Left cardiac atrium (tissue), 4 donors: ENCODE data around the gene SCNN1A. TPM values are rescaled to one million over a fixed set of nuclear protein-coding genes. Genes with fewer than 3 reads are reported as not detected.
A peak's percentile ranks its signal among the peaks of the same experiment; 100 is the strongest.

Experiments used
- ATAC-seq, 2 donors: fragments of 200-7000 bp; cut with Tn5 transposase; one replicate each; pipeline ENCODE4 v1.9.1; 2020; ENCODE audit warnings: mild to moderate bottlenecking in 2 of 2, moderate library complexity in 2 of 2
- DNase-seq: peaks from one replicate; pipeline ENCODE4 v3.0.0-alpha.2; 2020
- intact Hi-C, 2 donors: fragments of 100-400 bp; cut with DNase I; formaldehyde crosslinking; loops; one replicate each; pipeline versions ENCODE4 v1.14.1 to v1.15.1; 2022 to 2023
- total RNA-seq, 2 donors: library from RNA; stranded (reverse); fragmentation: NEBNext Ultra II Directional; extraction: Animal tissue kit (Norgen Biotek cat#: 25700); gene quantifications; one replicate each; pipeline ENCODE4 v1.2.1, GENCODE V29; 2021
- donor health status: DM: no; HTN: yes; CAD: no.
- donor health status: DM: no; HTN: yes; CAD: no; lungs with severe emphysema.
- donor health status: DM: yes; HTN: yes; CAD: no.
- donor health status: Dilated cardiomyopathy.

The SCNN1A gene
- total RNA-seq, 2 donors from 2014 or later = 0.85 to 3.5 TPM

DNA sequence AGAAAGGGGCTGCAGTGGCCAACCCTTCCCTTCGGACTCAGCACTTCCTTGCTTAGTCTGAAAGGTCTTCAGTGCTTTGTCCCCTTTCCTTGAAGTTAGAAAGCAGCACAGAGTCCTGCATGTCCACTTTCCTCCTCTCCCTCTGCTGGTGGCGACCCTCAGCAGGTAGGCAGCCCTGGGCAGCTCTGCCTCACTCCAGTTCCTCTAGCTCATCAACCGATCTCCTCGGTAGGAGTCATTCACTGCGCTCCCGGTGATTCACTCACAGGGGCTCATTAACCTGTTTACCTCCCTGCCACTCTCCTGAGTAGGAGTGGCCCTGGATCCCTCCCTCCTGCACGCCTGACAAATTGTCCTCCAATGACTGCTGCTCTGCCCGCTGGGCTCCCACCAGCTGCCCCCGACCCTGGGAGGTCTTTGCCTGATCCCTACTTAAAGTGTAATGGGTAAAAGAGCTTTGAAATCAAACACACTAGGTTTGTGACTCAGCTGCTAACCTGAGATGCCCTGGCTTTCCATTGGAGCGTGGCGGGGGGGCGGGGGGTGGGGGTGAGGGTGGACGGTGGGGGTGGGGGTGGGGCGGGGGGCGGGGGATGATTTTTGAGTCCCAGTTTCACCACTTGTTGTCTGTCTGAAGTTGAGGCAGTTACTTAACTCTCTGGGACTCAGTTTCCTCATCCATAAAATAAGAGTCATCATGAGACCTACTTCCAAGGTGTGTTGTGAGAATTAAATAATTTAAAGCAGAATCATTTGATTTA, 4.2 kb downstream of the SCNN1A start:
- ATAC-seq = peak in 1 of 2 donors; percentile 74
- DNase-seq = peak; percentile 25
- intact Hi-C loops = no loop called here

DNA sequence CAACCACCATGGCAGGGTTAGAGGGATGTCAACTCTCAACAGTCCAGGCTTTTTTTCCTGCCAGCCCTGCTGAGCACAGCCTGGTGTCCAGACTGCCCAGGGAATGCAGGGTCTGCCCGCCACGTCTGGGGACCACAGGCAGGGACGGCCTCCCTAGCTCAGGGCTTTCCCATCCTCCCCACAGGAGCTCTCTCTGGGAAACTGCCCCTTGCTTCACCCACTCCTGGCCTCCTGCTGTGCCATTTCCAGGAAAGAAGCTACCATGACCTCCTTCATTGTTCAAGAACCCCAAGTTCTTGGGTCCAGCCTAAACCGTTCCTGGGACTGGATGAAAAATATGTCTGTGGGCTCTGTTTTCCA, 4.8 kb downstream of the SCNN1A start:
- DNase-seq (peak; percentile 10), ATAC-seq (no peak)
- intact Hi-C loops = no loop called here

DNA sequence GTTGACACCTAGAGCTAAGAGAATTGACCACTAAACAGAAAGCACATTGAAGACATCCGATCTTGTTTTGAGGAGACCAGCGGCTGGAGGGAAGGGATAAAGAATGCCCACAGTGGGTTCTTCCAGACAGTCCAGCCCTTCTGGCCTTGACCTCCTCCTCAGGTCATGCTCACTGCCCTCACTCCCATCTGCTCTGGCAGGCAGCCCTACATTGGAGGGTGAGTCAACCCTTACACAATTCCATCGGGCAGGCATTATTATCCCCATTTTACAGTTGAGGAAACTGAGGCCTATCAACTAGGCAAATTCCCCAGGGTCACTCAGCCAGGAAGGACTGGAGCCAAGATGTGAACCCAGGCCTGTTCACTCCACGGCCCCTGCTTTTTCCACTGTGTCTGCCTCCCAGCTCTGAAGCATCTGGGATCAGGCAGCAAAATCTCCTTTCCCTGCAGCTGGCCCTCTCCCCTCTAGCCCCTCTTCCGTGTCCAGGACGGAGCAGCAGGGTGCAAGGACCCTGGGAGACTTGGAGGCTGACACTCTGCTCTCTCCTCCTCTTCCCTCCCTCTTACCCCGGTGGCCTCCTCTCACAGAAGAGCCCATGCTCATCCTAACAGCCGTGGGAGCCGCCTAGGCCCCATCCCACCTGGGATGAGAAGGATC, 5.3 kb downstream of the SCNN1A start:
- ATAC-seq (peak in 1 of 2 donors; percentile 35), DNase-seq (peak; percentile 6)
- intact Hi-C loops = no loop called here

DNA sequence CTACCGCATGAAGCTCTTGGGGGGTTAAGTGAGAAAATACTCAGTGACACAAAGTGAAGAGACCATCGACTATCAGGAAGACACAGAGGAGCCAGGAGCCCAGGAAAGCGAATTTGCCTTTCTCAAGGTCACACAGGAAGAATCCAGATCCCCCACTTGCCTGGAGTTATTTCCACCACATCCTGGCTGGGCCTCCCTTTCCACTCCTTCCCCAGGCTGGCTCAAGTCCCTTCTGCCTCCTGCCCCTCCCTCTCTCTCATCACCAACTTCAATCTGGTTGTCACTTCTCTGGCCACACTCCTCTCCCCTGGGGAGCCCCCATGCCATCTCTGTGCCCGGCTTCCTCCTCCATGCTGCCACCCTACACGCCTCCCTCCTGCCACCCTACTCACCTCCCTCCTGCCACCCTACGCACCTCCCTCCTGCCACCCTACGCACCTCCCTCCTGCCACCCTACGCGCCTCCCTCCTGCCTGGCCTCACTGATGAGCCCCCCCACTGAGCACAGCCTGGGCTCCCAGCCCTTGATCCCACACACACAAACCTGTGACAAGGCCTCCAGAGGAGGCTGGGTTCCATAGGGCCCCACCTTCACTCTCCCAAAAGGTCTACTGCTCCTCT, 6.3 kb downstream of the SCNN1A start:
- intact Hi-C loops = no loop called here
- ATAC-seq (no peak), DNase-seq (no peak)

DNA sequence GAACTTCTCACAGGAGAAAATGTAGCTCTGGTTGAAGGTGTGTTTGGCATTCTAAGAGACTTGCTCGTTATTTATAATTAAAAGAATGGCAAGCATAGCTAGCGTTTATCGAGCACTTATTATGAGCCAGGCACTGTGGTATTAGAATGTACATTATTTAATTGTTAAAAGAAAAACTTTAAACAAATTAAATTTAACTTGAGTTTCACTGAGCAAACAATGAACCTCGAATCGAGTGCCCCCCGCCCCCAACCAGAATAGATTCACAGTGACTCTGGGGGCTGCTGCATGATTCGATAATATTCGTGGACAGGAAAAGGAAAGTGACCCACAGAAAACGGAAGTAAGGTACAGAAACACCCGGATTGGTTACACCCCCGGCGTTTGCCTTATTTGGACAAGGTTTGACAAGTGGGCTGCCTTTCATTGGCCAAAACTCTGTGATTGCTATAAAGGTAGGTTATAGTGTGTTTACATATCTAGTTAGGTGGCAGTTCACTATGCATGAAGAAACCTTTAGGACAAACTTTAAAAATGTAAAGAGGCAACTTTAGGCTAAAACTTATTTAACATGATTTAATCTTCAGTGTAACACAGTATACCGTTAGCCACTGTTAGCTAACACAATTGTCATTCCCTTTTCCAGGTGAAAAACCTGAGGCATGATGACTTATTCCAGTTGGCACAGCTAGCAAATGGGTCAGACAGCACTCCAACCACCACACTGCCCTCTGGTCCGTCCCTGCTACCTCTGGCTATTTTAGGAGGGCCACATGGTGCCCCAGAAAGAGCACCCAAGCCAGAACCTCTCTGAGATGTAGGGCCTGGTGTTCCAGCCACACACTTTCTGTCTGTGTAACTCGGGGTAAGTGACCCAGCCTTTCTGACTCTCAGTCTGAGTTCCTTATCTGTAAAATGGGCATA, 7.1 kb downstream of the SCNN1A start:
- intact Hi-C loops = no loop called here
- no peak for ATAC-seq
- peak; percentile 5 for DNase-seq

DNA sequence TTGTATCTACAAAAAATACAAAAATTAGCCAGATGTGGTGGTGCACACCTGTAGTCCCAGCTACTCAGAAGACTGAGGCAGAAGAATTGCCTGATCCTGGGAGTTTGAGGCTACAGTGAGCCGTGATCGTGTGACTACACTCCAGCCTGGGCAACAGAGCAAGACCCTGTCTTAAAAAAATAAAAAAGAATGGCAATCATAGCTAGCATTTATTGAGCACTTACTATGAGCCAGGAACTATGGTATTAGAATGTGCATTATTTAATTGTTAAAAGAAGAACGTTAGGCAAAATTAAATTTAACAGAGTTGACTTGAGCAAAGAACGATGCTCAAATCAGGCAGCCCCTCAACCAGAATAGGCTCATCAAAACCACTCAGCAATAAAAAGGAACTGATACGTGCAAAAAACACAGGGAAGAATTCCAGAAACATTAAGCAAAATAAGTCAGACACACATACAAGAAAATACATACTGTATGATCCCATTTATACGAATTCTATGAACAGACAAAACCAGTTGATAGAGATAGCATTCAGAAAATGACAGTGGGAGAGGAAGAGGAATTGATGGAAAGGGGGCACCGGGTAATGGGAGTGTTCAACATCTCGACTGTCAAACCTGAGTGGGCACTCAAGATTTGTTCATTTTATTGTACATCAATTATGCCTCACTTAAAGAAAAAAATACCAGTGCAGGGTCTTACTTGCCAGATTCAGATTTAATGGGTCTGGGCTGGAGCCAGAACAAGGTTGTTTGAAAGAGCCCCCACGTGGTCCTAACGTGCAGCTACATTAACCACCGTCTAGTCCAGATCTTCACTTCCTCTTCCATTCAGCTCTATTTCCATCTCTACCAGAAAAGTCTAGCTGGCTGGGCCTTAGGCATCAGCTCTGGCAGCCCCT, 8.0 kb downstream of the SCNN1A start:
- intact Hi-C loops = no loop called here
- no peak for ATAC-seq

DNA sequence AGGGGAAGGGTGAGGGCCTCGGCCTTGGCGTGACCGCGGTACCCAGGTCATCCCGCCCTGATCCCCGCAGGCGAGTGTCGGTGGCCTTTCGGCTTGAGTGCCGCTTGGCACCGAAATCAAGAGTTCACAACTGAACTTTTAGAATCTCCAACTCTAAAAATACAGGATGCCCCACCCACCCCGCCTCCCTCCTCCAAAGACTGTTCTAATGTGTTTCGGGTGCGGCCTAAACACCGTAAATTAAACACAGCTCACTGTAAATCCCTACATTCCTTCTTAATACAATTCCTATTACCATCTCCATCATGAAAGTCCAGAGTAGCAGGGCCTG, 11.4 kb downstream of the SCNN1A start:
- DNase-seq = peak; percentile 71
- intact Hi-C loops = no loop called here
- no peak for ATAC-seq

More for the DNA sequence above, 8.0 kb downstream of the SCNN1A start:
- DNase-seq = no peak

DNA sequence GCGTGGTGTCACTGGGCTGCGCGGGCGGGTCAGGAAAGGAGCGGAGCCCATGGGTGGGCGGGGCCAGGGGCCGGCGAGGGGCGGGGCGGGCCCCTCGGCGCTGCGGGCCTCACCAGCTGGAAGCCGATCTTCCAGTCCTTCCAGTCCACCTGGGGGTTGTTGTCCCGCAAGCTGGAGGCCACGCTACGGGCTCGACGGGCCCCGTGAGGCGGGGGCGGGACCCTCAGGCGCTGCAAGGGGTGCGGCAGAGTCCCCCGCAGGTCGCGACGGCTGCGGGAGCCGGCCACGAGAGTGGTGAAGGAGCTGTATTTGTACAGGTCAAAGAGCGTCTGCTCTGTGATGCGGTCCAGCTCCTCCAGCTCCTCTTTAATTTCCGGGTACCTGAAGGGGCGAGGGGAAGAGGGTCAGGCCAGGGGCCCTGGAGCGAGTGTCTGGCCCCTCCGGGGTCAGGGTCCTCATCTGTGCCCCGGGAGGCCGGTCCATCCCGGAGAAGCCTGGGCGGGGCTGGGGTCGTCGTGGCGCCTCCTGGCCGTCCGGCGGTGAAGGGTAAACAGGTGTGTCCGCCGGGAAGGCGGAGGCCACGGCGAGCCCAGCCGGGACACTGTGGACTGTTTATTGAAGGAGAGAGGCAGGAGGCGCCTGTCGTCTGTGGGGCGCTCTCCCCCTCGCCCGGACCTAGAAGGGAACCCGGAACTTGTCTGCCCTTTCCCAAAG, 11.9 kb downstream of the SCNN1A start:
- DNase-seq (peak; percentile 81), ATAC-seq (peak; percentile 96 to 97)
- intact Hi-C loops = no loop called here

DNA sequence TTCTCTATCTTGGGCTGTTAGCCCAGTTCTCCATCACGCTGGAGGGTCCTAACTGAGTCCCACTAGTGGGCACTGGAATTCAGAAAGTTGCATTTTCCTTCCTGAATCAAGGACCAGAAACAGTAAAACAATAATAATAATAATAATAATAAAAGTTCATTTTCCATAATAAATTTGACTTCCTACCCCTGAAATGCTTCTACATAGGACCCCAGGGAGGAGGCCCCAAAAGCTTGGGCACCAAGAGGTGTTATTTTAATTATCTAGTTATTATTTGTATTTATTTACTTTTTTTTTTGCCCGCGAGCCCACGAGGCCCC, 12.4 kb downstream of the SCNN1A start:
- DNase-seq (no peak), ATAC-seq (no peak)
- intact Hi-C loops = no loop called here

DNA sequence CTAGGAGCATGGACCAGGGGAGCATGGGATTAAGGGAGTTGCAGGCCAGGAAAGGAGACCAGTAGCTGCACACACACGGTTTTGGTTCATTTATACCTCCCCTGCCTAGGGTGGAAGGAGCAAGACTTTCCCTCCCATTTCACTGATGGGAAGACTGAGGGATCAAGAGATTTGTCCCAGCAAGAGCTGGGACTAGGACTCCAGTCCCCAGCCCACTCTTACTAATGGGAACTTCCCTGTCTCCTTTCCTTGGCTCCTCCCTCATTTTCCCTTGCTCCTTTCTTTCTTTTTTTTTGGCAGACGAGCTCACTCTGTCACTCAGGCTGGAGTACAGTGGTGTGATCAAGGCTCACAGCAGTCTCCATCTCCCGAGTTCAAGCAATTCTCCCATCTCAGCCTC, 13.0 kb downstream of the SCNN1A start:
- no peak for DNase-seq
- ATAC-seq = no peak
- intact Hi-C loops = no loop called here

DNA sequence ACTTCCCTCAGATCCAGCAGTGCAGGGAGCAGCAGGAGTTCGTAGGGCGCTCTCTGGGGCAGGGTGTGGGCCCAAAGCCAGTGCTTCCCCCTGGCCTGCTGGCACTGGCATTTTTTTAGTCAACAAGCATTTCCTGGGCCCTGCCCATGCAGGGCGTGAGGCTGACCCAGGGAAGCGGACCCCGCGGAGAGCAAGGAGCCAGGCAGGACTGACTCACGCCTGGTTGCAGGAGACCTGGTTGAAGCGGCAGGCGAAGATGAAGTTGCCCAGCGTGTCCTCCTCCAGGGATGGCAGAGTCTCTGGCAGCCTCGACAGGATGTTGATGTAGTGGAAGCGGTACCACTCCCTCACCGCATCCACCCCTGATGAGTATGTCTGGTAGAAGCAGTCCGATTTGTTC, 13.5 kb downstream of the SCNN1A start:
- ATAC-seq = peak; percentile 3 to 55
- DNase-seq = peak; percentile 66
- intact Hi-C loops = no loop called here

DNA sequence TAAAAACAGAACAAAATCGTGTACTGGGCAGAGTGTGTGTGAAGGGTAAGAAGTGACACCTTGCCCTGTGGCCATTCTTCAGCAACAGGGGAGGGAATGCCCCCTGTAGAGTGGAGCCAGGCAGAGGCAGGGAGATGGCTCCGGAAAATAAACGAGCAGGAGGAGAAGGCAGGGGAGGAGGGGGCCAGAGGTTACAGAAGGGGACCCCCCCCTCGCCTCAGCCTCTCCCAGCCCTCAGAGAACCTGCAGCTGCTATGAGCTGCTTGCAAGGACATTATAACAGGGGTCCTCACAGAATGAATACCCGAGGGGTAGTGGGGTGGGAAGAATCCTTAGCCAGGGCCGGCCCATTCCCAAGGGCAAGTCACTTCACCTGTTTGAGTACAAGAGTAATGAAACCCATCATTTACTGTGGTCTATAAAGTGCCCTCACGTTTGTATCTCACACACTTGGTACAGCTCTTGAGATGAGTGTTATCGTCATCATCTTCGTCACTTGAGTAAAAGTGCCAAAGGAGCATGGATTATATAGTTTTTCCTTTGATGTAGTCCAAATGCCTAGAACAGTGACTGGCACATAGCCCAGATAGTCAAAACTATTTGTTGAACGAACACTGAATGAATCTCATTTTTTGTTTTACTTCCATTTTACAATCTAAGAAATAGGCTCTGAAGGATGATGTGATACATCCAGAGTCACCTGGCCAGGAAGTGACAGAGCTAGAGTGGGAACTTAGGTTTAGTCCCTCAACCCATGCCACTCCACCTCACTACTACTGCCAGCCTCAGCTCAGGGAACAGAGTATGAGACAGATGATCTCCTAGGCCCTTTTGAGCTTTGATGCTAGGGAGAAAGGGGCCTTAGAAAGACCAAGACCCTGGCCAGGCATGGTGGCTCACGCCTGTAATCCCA, 14.5 kb downstream of the SCNN1A start:
- DNase-seq = no peak
- ATAC-seq = no peak
- intact Hi-C loops = no loop called here

DNA sequence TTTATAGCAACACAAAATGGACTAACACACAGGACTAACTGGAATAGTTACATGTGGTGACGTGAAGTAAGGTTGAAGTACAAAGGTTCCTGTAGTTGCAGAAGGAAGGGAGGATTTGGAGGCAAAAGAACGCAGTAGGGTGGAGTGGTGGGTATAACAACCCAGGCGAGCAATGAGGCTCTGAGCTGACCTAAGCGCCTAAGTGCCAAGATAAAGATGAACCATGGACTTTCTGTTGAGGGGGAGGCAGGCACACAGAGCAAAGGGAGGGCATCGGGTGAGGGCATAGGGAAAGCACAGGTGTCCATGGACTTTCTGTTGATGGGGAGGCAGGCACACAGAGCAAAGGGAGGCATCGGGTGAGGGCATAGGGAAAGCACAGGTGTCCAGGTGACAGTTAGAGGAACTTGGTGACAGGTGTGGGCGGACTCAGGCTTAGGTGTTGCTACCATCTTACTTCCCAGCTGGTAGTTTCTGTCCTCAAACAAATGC, 15.2 kb downstream of the SCNN1A start:
- intact Hi-C loops = no loop called here
- ATAC-seq (no peak), DNase-seq (no peak)

DNA sequence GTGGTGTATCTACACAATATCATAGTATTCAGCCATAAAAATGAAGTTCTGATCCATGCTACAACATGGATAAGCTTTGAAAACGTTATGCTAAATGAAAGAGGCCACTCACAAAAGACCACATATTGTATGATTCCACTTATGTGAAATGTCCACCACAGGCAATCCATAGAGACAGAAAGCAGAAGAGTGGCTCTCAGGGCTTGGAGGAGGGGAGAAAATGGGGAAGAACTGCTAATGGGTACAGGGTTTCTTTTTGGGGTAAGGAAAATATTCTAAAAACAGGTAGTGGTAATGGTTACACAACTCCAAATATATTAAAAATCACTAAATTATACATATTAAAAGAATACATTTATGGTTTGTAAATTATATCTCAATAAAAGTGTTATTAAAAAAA, 16.5 kb downstream of the SCNN1A start:
- intact Hi-C loops = no loop called here
- no peak for DNase-seq
- ATAC-seq = no peak

DNA sequence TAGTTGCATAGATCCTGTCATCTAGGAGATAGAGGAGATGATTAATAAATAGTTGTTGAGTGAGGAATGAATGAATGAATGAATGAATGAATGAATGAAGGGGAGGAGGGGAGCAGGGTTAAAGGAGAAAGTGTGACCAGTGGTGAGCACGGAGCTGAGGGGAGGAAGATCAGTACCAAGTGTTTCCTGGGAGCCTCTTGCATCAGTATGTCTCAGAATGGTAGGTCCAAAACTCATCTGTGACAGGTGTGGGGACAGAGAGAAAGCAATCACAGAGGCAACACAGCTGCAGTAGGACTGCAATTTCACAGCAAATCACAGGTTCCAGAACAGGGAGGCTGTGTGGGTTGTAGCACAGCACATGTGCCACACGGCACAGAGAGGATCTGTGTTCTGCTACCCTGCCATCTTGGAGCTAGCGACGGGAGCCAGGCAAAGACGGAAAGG, 19.0 kb downstream of the SCNN1A start:
- ATAC-seq = no peak
- intact Hi-C loops = no loop called here
- DNase-seq = no peak

DNA sequence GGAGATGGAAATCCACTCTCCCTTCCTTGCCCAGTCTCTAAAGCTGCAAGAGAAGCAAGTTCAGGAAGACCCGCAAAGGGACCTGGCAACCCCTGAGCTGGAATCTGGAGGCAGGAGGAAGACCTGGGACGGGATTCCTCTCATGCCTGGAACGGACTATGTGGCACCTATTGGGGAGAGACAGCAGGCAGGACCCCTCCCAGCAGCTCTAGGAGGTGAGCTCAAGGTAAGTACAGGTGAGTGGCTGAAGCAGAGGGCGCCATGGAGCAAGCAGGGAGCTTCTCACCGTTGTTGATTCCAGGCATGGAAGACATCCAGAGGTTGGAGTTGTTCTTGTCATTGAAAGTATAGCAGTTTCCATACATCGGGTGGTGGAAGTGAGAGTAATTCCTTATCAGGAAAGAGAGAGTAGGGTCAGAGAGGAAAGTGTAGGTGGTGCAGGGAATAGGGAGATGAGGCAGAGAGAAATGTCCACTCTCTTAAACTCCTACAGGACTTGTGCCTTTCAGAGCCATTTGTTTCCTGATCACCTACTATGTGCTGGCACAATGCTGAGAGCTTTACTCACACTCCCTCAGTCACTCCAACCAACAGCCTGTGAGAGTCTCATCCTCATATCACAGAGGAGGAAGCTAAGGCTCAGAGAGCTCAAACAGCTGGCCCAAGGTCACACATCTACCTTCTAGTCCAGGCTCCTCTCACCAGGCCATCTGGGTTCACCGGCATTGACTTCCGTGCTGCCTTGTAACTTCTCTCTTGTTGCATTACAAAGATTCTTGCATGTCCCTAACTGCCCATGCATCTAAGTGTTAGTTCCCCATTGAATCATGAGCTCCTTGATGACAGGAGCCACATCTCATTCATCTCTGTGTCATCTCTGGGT, 19.6 kb downstream of the SCNN1A start:
- DNase-seq = no peak
- intact Hi-C loops = no loop called here

More for the DNA sequence above, 19.6 kb downstream of the SCNN1A start:
- ATAC-seq = peak in 1 of 2 donors; percentile 27
